Activated CD8-positive, alpha-beta T cell treated with anti-CD3 and anti-CD28 coated beads for 36 hours (primary cell): ENCODE results near the gene FAHD1. TPM values are rescaled to one million over a fixed set of nuclear protein-coding genes. Genes with fewer than 3 reads are reported as not detected.

Source experiments
- ATAC-seq: fragments of 200-7000 bp; cut with Tn5 transposase; one replicate; pipeline ENCODE4 v1.10.0; 2021; ENCODE audit warnings: mild to moderate bottlenecking, moderate library complexity
- CTCF ChIA-PET: fragments of 350-600 bp; sonication (Branson Sonifier 250); formaldehyde crosslinking; loops from one replicate; lab custom pipeline; 2021; ENCODE audit warnings: antibody characterized with exemption; lab: Charles Lee
- POLR2A ChIA-PET: fragments of 350-600 bp; sonication (Branson Sonifier 250); formaldehyde crosslinking; loops from one replicate; lab custom pipeline; 2021; ENCODE audit warnings: antibody characterized with exemption; lab: Charles Lee
- DNase-seq: peaks from one replicate; pipeline ENCODE4 v3.0.0-alpha.2; 2020
- H3K27ac Mint-ChIP-seq: one replicate; pipeline ENCODE4 v1.8.0; 2021; ENCODE audit warnings: mild to moderate bottlenecking, mixed read lengths
- H3K27me3 Mint-ChIP-seq: one replicate; pipeline ENCODE4 v1.8.0; 2021; ENCODE audit warnings: mixed read lengths
- H3K36me3 Mint-ChIP-seq: one replicate; pipeline ENCODE4 v1.8.0; 2021; ENCODE audit warnings: low read depth, mixed read lengths
- H3K4me1 Mint-ChIP-seq: one replicate; pipeline ENCODE4 v1.8.0; 2021; ENCODE audit warnings: low read depth, mixed read lengths
- H3K4me3 Mint-ChIP-seq: one replicate; pipeline ENCODE4 v1.8.0; 2021; ENCODE audit warnings: mild to moderate bottlenecking, moderate library complexity, mixed read lengths
- H3K9me3 Mint-ChIP-seq: one replicate; pipeline ENCODE4 v1.8.0; 2021; ENCODE audit warnings: mixed read lengths
- CTCF ChIP-seq: fragments of 200-600 bp; IDR thresholded peaks from one replicate; pipeline ENCODE4 v1.8.0; 2022; ENCODE audit warnings: antibody characterized with exemption, mild to moderate bottlenecking
- intact Hi-C: fragments of 100-400 bp; cut with micrococcal nuclease; formaldehyde crosslinking; loops from one replicate; pipeline ENCODE4 v1.10.0; 2022
- total RNA-seq, 2 experiments: library from RNA; stranded (reverse); gene quantifications; one replicate each; pipeline ENCODE4 v1.2.3, GENCODE V29; 2021

FAHD1 gene
- total RNA-seq, 2 experiments from 2014 or later, result 14.2 to 17.8 TPM

GRCh38 chr16:1782408-1783264 is 44.4 kb upstream of the FAHD1 start, which contains the start of the genes NUBP2 and SPSB3:
TSS of gene NUBP2 (plus strand) at chr16:1782960. CDS start at chr16:1783021, 61 bp downstream.
TSS of gene SPSB3 (minus strand) at chr16:1782571. CDS start at chr16:1781483, 1,088 bp downstream.
- no peak for TF ChIP-seq CTCF
- H3K9me3 Mint-ChIP-seq, result no peaks in the 10 kb centered on the region
- POLR2A ChIA-PET, result interaction anchor here (0.5 to 3.1 kb wide), 14 partner anchors 8 to 372 kb away, joined by 3 to 18 read pairs (median 4); partner anchors contain the start of genes EME2, FAHD1, HAGH and MRPS34

GRCh38 chr16:1784977-1785845 is 41.8 kb upstream of the FAHD1 start:
- ATAC-seq, result no peak
- Mint-ChIP-seq H3K4me1 (peaks cover 27% of the 10 kb centered on the region), H3K36me3 (peaks cover 7% of the 10 kb centered on the region), H3K27ac (no peak overlapping the region), H3K4me3 (peak overlapping the region; percentile 52), H3K9me3 (no peaks in the 10 kb centered on the region), H3K27me3 (no peaks in the 10 kb centered on the region)
- POLR2A ChIA-PET, result interaction anchor here (1.3 kb wide), 1 partner anchor 13 kb away, joined by 6 read pairs; the partner anchor contains the start of gene EME2
- DNase-seq, result no peak
- TF ChIP-seq CTCF, result no peak
- CTCF ChIA-PET, result interaction anchor here (1.4 to 5.3 kb wide), 2 partner anchors 14 to 144 kb away, joined by 3 to 36 read pairs; partner anchors contain the start of genes EME2, MRPS34 and NME3
- intact Hi-C loops, result no loop called here

More at GRCh38 chr16:1782408-1783264, 44.4 kb upstream of the FAHD1 start, which contains the start of the genes NUBP2 and SPSB3:
- Mint-ChIP-seq H3K4me1 (peaks cover 27% of the 10 kb centered on the region), H3K36me3 (peaks cover 2% of the 10 kb centered on the region), H3K4me3 (peak within 1 kb of the TSS; percentile 93), H3K27me3 (no peaks in the 10 kb centered on the region), H3K27ac (peak within 1 kb of the TSS; percentile 91)
- CTCF ChIA-PET, result interaction anchor here (0.8 to 5.3 kb wide), 15 partner anchors 8 to 1086 kb away, joined by 3 to 36 read pairs (median 4); partner anchors contain the start of genes EME2, FAHD1, HAGH and MAPK8IP3
- intact Hi-C loops, result loop anchor here (1.0 kb wide), 1 partner anchor 11 kb away; the partner anchor contains the start of gene NME3
- peak; percentile 100 for DNase-seq
- peak; percentile 93 for ATAC-seq

- no peaks in the 10 kb centered on the region for H3K9me3 Mint-ChIP-seq
- H3K4me3 Mint-ChIP-seq, result no peak overlapping the region
- TF ChIP-seq CTCF, result no peak
- H3K27ac Mint-ChIP-seq, result no peak overlapping the region
- POLR2A ChIA-PET, result no interaction called here
- H3K36me3 Mint-ChIP-seq, result peaks cover 7% of the 10 kb centered on the region
- CTCF ChIA-PET, result no interaction called here
- ATAC-seq (no peak), DNase-seq (no peak)
- H3K27me3 Mint-ChIP-seq, result no peaks in the 10 kb centered on the region
- intact Hi-C loops, result no loop called here
- H3K4me1 Mint-ChIP-seq, result peaks cover 27% of the 10 kb centered on the region
Observed at GRCh38 chr16:1785846-1786170, 41.2 kb upstream of the FAHD1 start.

GRCh38 chr16:1786242-1787055 is 40.6 kb upstream of the FAHD1 start:
- POLR2A ChIA-PET, result no interaction called here
- H3K4me3 Mint-ChIP-seq, result no peak overlapping the region
- DNase-seq (no peak), ATAC-seq (no peak)
- H3K27me3 Mint-ChIP-seq, result no peaks in the 10 kb centered on the region
- intact Hi-C loops, result no loop called here
- H3K27ac Mint-ChIP-seq, result no peak overlapping the region
- H3K9me3 Mint-ChIP-seq, result no peaks in the 10 kb centered on the region
- CTCF ChIA-PET, result no interaction called here
- no peak for TF ChIP-seq CTCF
- peaks cover 21% of the 10 kb centered on the region for H3K4me1 Mint-ChIP-seq
- peaks cover 7% of the 10 kb centered on the region for H3K36me3 Mint-ChIP-seq
